Sigmoid colon (tissue), 7 donors: Measurements from ENCODE around the gene HAUS3. TPM values are rescaled to one million over a fixed set of nuclear protein-coding genes. Genes with fewer than 3 reads are reported as not detected.

Experiments
- DNase-seq: peaks from one replicate; pipeline ENCODE4 v3.0.0-alpha.2; 2019
- H3K27ac ChIP-seq, 4 donors: fragments of 200-600 bp; sonication (generic); one replicate each; pipeline ENCODE4 v1.5.1; 2016 to 2019; ENCODE audit warnings: mild to moderate bottlenecking in 1 of 4
- H3K27me3 ChIP-seq, 3 donors: fragments of 200-600 bp; sonication (generic); one replicate each; pipeline ENCODE4 v1.5.1; 2019; ENCODE audit warnings: mild to moderate bottlenecking in 1 of 3
- H3K36me3 ChIP-seq, 4 donors: fragments of 200-600 bp; sonication (generic); one replicate each; pipeline ENCODE4 v1.5.1; 2016 to 2019
- H3K4me1 ChIP-seq, 4 donors: fragments of 200-600 bp; sonication (generic); one replicate each; pipeline ENCODE4 v1.5.1; 2017 to 2019
- H3K4me3 ChIP-seq, 4 donors: fragments of 200-600 bp; sonication (generic); one replicate each; pipeline ENCODE4 v1.5.1; 2017 to 2019; ENCODE audit warnings: mild to moderate bottlenecking in 2 of 4, moderate library complexity in 1 of 4
- H3K9me3 ChIP-seq, 4 donors: fragments of 200-600 bp in 3 of 4; sonication (generic) in 3 of 4; one replicate each; pipeline versions ENCODE4 v1.5.1 to v1.6.1; 2013 to 2019
- EP300 ChIP-seq, 4 donors: sonication (generic); formaldehyde crosslinking; IDR thresholded peaks; one replicate each; pipeline ENCODE4 v1.6.1; 2017; ENCODE audit warnings: antibody characterized with exemption in 4 of 4
- POLR2A ChIP-seq, 2 donors: fragments of 450-650 bp; IDR thresholded peaks; one replicate each; pipeline ENCODE4 v1.6.1; 2016; ENCODE audit warnings: antibody characterized with exemption in 2 of 2, mild to moderate bottlenecking in 2 of 2, moderate library complexity in 2 of 2
- POLR2AphosphoS5 ChIP-seq, 4 donors: sonication (generic); formaldehyde crosslinking; IDR thresholded peaks; one replicate each; pipeline ENCODE4 v1.6.1; 2017; ENCODE audit warnings: antibody characterized with exemption in 4 of 4
- WGBS, 2 donors: extraction: QIAGEN DNeasy Blood & Tissue Kit; methylation state at CpG; one replicate each; pipeline ENCODE4 v1.1.7; 2013; 5-methylcytosine and 5-hydroxymethylcytosine counted together
- intact Hi-C: fragments of 100-400 bp; cut with DNase I; formaldehyde crosslinking; loops from one replicate; pipeline ENCODE4 v1.15.1; 2023
- polyA plus RNA-seq, 3 donors: library from polyadenylated mRNA; stranded (reverse); fragments of 200-250 nt; gene quantifications; one replicate each; pipeline ENCODE4 v1.2.3, GENCODE V29; 2013
- total RNA-seq, 4 donors: library from RNA; depleted of rRNA; stranded (reverse); fragments of >200 nt; gene quantifications; one replicate each; pipeline ENCODE4 v1.1.0, GENCODE V29; 2016
- TF ChIP-seq, protein P1 (sequence below), 4 experiments: fragments of 450-650 bp in 3 of 4; fragments of 200-600 bp in 1 of 4; IDR thresholded peaks; one replicate each; pipeline ENCODE4 v1.5.1; 2016 to 2019; ENCODE audit warnings: antibody characterized with exemption in 4 of 4, mild to moderate bottlenecking in 3 of 4, moderate library complexity in 2 of 4
- donor health status: healthy with polysubstance abuse.
- donor health status: Bipolar disorder and iron deficiency.
- donor health status: healthy.

HAUS3 gene
- total and polyA plus RNA-seq, 7 donors = 3.2 to 18.5 (median 12.1) TPM

GRCh38 chr4:2193326-2193725, 48.6 kb downstream of the HAUS3 start:
- Histone ChIP-seq H3K27me3 (no peaks in the 10 kb centered on the region), H3K36me3 (peaks cover 0 to 8% (median 0%) of the 10 kb centered on the region in 4 donors), H3K27ac (no peak overlapping the region), H3K4me3 (no peak overlapping the region), H3K4me1 (no peaks in the 10 kb centered on the region), H3K9me3 (no peaks in the 10 kb centered on the region)
- WGBS, 2 donors = 72 to 85% methylated on average over 7 of the region's 7 CpGs
- no peak for DNase-seq
- intact Hi-C loops = no loop called here
- no peak for TF ChIP-seq EP300 (IDR thresholded peaks at IDR 0.05)
- TF ChIP-seq POLR2AphosphoS5 (IDR thresholded peaks at IDR 0.05) = no peak
- TF ChIP-seq, protein P1, sequence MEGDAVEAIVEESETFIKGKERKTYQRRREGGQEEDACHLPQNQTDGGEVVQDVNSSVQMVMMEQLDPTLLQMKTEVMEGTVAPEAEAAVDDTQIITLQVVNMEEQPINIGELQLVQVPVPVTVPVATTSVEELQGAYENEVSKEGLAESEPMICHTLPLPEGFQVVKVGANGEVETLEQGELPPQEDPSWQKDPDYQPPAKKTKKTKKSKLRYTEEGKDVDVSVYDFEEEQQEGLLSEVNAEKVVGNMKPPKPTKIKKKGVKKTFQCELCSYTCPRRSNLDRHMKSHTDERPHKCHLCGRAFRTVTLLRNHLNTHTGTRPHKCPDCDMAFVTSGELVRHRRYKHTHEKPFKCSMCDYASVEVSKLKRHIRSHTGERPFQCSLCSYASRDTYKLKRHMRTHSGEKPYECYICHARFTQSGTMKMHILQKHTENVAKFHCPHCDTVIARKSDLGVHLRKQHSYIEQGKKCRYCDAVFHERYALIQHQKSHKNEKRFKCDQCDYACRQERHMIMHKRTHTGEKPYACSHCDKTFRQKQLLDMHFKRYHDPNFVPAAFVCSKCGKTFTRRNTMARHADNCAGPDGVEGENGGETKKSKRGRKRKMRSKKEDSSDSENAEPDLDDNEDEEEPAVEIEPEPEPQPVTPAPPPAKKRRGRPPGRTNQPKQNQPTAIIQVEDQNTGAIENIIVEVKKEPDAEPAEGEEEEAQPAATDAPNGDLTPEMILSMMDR (IDR thresholded peaks at IDR 0.05) = no peak
- TF ChIP-seq POLR2A (IDR thresholded peaks at IDR 0.05) = no peak

DNA sequence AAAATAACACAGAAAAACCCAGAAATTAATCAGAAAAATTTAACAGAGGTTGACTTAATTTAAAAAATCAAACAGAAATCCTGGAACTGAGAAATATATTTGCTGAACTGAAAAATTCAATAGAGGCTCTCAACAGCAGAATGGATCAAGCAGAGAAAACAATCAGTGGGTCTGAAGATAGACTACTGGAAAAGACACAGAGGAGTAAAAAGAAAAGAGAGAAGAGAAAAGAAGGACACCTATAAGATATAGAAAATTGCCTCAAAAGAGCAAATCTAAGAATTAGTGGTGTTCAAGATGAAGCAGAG, 55.1 kb downstream of the HAUS3 start:
- Histone ChIP-seq H3K4me3 (no peak overlapping the region), H3K9me3 (peaks cover 0 to 5% (median 0%) of the 10 kb centered on the region in 4 donors), H3K27me3 (no peaks in the 10 kb centered on the region), H3K27ac (no peak overlapping the region), H3K36me3 (no peaks in the 10 kb centered on the region), H3K4me1 (no peaks in the 10 kb centered on the region)
- intact Hi-C loops = no loop called here
- no peak for DNase-seq
- TF ChIP-seq EP300 (IDR thresholded peaks at IDR 0.05) = no peak
- TF ChIP-seq, protein P1 (IDR thresholded peaks at IDR 0.05) = no peak
- TF ChIP-seq POLR2AphosphoS5 (IDR thresholded peaks at IDR 0.05) = no peak
- no peak for TF ChIP-seq POLR2A (IDR thresholded peaks at IDR 0.05)

DNA sequence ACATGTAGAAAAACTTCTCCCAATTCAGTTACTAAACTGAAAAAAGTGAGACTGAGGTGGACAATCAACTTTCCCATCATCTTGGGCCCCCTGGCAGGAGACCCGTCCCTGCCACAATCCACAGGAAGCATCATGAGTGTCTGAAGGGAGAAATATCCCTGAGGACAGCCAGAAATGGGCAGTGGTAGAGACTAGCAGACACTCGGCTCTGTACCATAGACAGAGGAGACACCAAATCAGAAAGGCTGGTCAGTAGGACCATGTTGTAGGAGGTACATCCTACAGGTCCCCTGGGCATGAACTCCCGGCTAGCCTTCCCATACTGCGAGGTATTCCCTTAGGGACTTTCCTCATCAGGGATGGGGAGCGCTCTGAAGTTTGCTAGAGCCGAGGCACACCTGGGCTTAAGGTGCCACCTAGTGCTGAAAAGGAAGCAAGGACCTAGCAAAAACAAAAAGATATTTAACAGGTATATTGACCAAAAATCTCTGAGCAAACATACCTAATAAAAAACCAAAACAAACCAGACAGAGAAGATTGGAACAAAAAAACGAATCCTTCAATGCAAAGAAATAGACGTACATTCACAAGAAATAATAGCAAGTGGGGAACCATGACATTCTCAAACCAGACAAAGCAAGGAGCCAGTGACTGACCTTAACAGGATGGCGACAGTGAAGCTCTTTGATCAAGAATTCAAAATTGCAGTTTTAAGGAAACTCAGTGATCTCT, 55.6 kb downstream of the HAUS3 start:
- intact Hi-C loops = no loop called here
- DNase-seq = no peak
- Histone ChIP-seq H3K4me1 (no peaks in the 10 kb centered on the region), H3K4me3 (no peak overlapping the region), H3K27ac (no peak overlapping the region), H3K9me3 (peaks cover 0 to 5% (median 0%) of the 10 kb centered on the region in 4 donors), H3K36me3 (no peaks in the 10 kb centered on the region), H3K27me3 (no peaks in the 10 kb centered on the region)
- 27 to 57% methylated on average over 9 of the region's 9 CpGs for WGBS, 2 donors
- no peak for TF ChIP-seq POLR2A (IDR thresholded peaks at IDR 0.05)
- TF ChIP-seq EP300 (IDR thresholded peaks at IDR 0.05) = no peak
- TF ChIP-seq, protein P1 (IDR thresholded peaks at IDR 0.05) = no peak
- TF ChIP-seq POLR2AphosphoS5 (IDR thresholded peaks at IDR 0.05) = no peak

DNA sequence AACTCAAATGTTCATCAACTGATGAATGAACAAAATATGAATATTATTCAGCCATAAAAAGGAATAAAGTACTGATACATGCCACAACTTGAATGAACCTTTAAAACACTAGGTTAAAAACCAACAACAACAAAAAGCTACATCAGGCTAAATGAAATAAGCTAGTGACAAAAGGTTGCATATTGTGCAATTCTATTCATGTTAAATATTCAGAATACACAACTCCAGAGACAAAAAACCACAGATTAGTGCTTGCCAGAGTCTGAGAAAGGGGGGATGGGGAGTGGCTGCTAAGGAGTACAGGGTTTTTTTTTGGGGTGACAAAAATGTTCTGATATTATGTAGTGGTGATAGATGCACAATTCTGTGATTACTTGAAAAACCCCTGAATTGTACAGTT, 58.5 kb downstream of the HAUS3 start:
- Histone ChIP-seq H3K36me3 (no peaks in the 10 kb centered on the region), H3K9me3 (peaks cover 0 to 5% (median 0%) of the 10 kb centered on the region in 4 donors), H3K27ac (no peak overlapping the region), H3K27me3 (no peaks in the 10 kb centered on the region), H3K4me3 (no peak overlapping the region), H3K4me1 (no peaks in the 10 kb centered on the region)
- intact Hi-C loops = no loop called here
- no peak for TF ChIP-seq EP300 (IDR thresholded peaks at IDR 0.05)
- no peak for TF ChIP-seq POLR2A (IDR thresholded peaks at IDR 0.05)
- TF ChIP-seq POLR2AphosphoS5 (IDR thresholded peaks at IDR 0.05) = no peak
- TF ChIP-seq, protein P1 (IDR thresholded peaks at IDR 0.05) = no peak
- no peak for DNase-seq

DNA sequence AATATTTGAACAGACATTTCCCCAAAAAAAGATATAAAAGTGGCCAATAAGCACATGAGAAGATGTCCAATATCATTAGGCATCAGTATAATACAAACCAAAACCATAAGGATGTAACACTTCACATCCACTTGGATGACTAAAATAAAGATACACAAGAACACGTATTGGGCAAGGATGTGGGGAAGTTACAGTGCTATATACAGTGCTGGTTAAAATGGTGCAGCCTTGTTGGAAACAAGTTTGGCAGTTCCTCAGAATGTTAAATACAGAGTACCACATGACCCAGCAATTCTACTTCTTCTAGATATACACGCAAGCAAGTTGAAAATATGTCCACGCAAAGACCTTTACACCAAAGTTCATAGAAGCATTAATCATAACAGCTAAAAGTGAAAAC, 58.9 kb downstream of the HAUS3 start:
- intact Hi-C loops = no loop called here
- no peak for DNase-seq
- H3K9me3 ChIP-seq = peaks cover 0 to 5% (median 0%) of the 10 kb centered on the region in 4 donors
- H3K4me1 ChIP-seq = no peaks in the 10 kb centered on the region
- no peak overlapping the region for H3K27ac ChIP-seq
- 86 to 92% methylated on average over 3 of the region's 3 CpGs for WGBS, 2 donors
- no peaks in the 10 kb centered on the region for H3K27me3 ChIP-seq
- H3K4me3 ChIP-seq = no peak overlapping the region
- TF ChIP-seq POLR2AphosphoS5 (IDR thresholded peaks at IDR 0.05) (no peak), EP300 (IDR thresholded peaks at IDR 0.05) (no peak)
- TF ChIP-seq, protein P1 (IDR thresholded peaks at IDR 0.05) = no peak
- no peaks in the 10 kb centered on the region for H3K36me3 ChIP-seq
